Germinal center (tissue), 1 donor: Measurements from ENCODE around the gene UIMC1.

Experiments
- DNase-seq: peaks from one replicate; pipeline ENCODE4 v3.0.0; 2012; ENCODE audit warnings: mixed read lengths, low spot score

The UIMC1 gene

GRCh38 chr5:176952531-176953193 is 53.9 kb downstream of the UIMC1 start:
- DNase-seq: no peak

GRCh38 chr5:176948458-176948857 is 58.1 kb downstream of the UIMC1 start:
- DNase-seq: no peak

- DNase-seq: no peak
Measured at GRCh38 chr5:176947847-176948246, 58.7 kb downstream of the UIMC1 start.

GRCh38 chr5:176944268-176944667 is 62.3 kb downstream of the UIMC1 start:
- DNase-seq: no peak

GRCh38 chr5:176943816-176944215 is 62.8 kb downstream of the UIMC1 start:
- DNase-seq: no peak

GRCh38 chr5:176941951-176942350 is 64.6 kb downstream of the UIMC1 start:
- DNase-seq: no peak

- no peak for DNase-seq
Measured at GRCh38 chr5:176938472-176938871, 68.1 kb downstream of the UIMC1 start.

- DNase-seq: no peak
Measured at GRCh38 chr5:176935017-176935416, 71.6 kb downstream of the UIMC1 start.

- DNase-seq: no peak
Measured at GRCh38 chr5:176934309-176934930, 72.2 kb downstream of the UIMC1 start.

- no peak for DNase-seq
Measured at GRCh38 chr5:176929654-176930053, 76.9 kb downstream of the UIMC1 start.

- DNase-seq: no peak
Measured at GRCh38 chr5:176927562-176927961, 79.0 kb downstream of the UIMC1 start.

- no peak for DNase-seq
Measured at GRCh38 chr5:176922817-176923216, 83.8 kb downstream of the UIMC1 start.

GRCh38 chr5:176921714-176922113 is 84.9 kb downstream of the UIMC1 start:
- no peak for DNase-seq

GRCh38 chr5:176918613-176919012 is 88.0 kb downstream of the UIMC1 start:
- no peak for DNase-seq

GRCh38 chr5:176916337-176916736 is 90.2 kb downstream of the UIMC1 start:
- no peak for DNase-seq

GRCh38 chr5:176915906-176916305 is 90.7 kb downstream of the UIMC1 start:
- no peak for DNase-seq

GRCh38 chr5:176912115-176912514 is 94.5 kb downstream of the UIMC1 start:
- no peak for DNase-seq

GRCh38 chr5:176908675-176909368 is 97.8 kb downstream of the UIMC1 start:
- no peak for DNase-seq

- no peak for DNase-seq
Measured at GRCh38 chr5:176906796-176907195, 99.8 kb downstream of the UIMC1 start.

- no peak for DNase-seq
Measured at GRCh38 chr5:176906126-176906525, 100.5 kb downstream of the UIMC1 start.

- DNase-seq: no peak
Measured at GRCh38 chr5:176904276-176904675, 102.3 kb downstream of the UIMC1 start.

- no peak for DNase-seq
Measured at GRCh38 chr5:176902911-176903664, 103.5 kb downstream of the UIMC1 start.
